ENCODE results near the gene ZMIZ2.

DNA sequence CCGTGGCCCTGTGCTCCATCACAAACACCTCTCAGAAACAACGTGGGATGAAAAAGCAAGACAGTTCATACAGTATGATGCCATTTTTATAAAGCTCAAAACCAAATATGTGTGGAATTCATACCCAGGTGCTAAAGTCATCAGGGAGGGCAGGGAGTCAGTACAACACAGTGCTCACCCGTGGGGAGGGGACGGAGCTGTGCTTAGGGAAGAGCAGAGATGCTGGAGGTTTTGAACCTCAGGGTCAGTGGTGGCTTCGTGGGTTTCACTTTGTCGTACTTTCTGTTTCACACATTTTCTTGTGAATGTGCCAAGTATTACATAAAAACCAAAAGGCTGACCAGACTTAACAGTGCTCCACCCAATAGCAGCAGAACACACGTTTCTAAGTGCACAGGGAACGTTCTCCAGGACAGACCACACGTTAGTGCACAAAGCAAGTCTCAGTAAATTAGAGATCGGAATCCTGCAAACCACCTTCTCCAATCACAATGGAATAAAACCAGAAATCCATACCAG lies 21.2 kb downstream of the ZMIZ2 start:
- TF ChIP-seq EGR1 (IDR thresholded peaks at IDR 0.05), result no peak
- TF ChIP-seq FOXM1 (IDR thresholded peaks at IDR 0.05; ENCODE audit: borderline replicate concordance, low read depth), result no peak
- TF ChIP-seq CREB1 (IDR thresholded peaks at IDR 0.05; ENCODE audit: low read depth), result no peak
- TF ChIP-seq EP300 (IDR thresholded peaks at IDR 0.05; ENCODE audit: borderline replicate concordance), result no peak
- TF ChIP-seq RAD21 (IDR thresholded peaks at IDR 0.05; ENCODE audit: low read depth), result no peak
- no peak for TF ChIP-seq CEBPB (IDR thresholded peaks at IDR 0.05)
- TF ChIP-seq, protein P1, sequence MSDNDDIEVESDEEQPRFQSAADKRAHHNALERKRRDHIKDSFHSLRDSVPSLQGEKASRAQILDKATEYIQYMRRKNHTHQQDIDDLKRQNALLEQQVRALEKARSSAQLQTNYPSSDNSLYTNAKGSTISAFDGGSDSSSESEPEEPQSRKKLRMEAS (IDR thresholded peaks at IDR 0.05), result no peak
- no peak for TF ChIP-seq ZBTB7A (IDR thresholded peaks at IDR 0.05; ENCODE audit: low read depth)
- TF ChIP-seq YY1 (IDR thresholded peaks at IDR 0.05; ENCODE audit: low read depth), result no peak
- TF ChIP-seq, protein P2, sequence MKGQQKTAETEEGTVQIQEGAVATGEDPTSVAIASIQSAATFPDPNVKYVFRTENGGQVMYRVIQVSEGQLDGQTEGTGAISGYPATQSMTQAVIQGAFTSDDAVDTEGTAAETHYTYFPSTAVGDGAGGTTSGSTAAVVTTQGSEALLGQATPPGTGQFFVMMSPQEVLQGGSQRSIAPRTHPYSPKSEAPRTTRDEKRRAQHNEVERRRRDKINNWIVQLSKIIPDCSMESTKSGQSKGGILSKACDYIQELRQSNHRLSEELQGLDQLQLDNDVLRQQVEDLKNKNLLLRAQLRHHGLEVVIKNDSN (IDR thresholded peaks at IDR 0.05), result no peak
- no peak for TF ChIP-seq TAF1 (IDR thresholded peaks at IDR 0.05; ENCODE audit: low read depth)
- TF ChIP-seq, protein P3, sequence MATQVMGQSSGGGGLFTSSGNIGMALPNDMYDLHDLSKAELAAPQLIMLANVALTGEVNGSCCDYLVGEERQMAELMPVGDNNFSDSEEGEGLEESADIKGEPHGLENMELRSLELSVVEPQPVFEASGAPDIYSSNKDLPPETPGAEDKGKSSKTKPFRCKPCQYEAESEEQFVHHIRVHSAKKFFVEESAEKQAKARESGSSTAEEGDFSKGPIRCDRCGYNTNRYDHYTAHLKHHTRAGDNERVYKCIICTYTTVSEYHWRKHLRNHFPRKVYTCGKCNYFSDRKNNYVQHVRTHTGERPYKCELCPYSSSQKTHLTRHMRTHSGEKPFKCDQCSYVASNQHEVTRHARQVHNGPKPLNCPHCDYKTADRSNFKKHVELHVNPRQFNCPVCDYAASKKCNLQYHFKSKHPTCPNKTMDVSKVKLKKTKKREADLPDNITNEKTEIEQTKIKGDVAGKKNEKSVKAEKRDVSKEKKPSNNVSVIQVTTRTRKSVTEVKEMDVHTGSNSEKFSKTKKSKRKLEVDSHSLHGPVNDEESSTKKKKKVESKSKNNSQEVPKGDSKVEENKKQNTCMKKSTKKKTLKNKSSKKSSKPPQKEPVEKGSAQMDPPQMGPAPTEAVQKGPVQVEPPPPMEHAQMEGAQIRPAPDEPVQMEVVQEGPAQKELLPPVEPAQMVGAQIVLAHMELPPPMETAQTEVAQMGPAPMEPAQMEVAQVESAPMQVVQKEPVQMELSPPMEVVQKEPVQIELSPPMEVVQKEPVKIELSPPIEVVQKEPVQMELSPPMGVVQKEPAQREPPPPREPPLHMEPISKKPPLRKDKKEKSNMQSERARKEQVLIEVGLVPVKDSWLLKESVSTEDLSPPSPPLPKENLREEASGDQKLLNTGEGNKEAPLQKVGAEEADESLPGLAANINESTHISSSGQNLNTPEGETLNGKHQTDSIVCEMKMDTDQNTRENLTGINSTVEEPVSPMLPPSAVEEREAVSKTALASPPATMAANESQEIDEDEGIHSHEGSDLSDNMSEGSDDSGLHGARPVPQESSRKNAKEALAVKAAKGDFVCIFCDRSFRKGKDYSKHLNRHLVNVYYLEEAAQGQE (IDR thresholded peaks at IDR 0.05; ENCODE audit: low read depth), result no peak
- TF ChIP-seq TCF12 (IDR thresholded peaks at IDR 0.05; ENCODE audit: low read depth), result no peak
